GM10266 (cell line): Measurements from ENCODE around the gene IL20.
A peak's percentile ranks its signal among the peaks of the same experiment; 100 is the strongest.

Experiments used
- DNase-seq: peaks from one replicate; pipeline ENCODE4 v3.0.0; 2012; ENCODE audit errors: extremely low spot score
- TF ChIP-seq, protein P1 (sequence below): IDR thresholded peaks from 2 replicates; pipeline ENCODE4 v1.5.1; 2012; ENCODE audit warnings: mild to moderate bottlenecking, low read depth; ENCODE audit not compliant: control insufficient read depth, insufficient read depth; ENCODE audit errors: missing control alignments

IL20 gene, protein sequence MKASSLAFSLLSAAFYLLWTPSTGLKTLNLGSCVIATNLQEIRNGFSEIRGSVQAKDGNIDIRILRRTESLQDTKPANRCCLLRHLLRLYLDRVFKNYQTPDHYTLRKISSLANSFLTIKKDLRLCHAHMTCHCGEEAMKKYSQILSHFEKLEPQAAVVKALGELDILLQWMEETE

DNA sequence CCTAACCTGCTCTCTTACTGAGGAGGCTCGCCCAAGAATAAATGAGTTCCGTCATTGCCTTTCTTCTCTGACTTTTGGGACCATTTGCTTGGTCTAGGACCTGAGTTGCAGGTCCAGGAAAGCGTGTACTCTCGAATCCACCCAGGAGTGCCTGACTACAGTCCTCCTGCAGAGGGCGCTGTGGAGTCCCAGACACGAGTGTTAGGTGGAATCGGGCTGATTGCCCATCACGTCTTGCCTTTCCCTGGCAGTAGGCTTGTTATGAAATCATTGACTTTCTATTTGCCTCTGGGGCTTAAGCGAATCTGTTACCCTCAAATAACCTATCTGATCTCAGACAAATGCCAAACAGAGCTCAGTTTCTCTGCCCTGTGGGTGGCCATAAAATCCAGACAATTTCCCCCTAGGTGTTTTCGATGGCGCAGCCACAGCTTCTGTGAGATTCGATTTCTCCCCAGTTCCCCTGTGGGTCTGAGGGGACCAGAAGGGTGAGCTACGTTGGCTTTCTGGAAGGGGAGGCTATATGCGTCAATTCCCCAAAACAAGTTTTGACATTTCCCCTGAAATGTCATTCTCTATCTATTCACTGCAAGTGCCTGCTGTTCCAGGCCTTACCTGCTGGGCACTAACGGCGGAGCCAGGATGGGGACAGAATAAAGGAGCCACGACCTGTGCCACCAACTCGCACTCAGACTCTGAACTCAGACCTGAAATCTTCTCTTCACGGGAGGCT lies at the start of gene IL20:
TSS of gene IL20 (plus strand) at position 685 of the 733 bp plus-strand sequence. CDS start 230 bp downstream, outside the sequence.
- TF ChIP-seq, protein P1, sequence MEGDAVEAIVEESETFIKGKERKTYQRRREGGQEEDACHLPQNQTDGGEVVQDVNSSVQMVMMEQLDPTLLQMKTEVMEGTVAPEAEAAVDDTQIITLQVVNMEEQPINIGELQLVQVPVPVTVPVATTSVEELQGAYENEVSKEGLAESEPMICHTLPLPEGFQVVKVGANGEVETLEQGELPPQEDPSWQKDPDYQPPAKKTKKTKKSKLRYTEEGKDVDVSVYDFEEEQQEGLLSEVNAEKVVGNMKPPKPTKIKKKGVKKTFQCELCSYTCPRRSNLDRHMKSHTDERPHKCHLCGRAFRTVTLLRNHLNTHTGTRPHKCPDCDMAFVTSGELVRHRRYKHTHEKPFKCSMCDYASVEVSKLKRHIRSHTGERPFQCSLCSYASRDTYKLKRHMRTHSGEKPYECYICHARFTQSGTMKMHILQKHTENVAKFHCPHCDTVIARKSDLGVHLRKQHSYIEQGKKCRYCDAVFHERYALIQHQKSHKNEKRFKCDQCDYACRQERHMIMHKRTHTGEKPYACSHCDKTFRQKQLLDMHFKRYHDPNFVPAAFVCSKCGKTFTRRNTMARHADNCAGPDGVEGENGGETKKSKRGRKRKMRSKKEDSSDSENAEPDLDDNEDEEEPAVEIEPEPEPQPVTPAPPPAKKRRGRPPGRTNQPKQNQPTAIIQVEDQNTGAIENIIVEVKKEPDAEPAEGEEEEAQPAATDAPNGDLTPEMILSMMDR, result peak; percentile 87
- DNase-seq, result peak; percentile 71

DNA sequence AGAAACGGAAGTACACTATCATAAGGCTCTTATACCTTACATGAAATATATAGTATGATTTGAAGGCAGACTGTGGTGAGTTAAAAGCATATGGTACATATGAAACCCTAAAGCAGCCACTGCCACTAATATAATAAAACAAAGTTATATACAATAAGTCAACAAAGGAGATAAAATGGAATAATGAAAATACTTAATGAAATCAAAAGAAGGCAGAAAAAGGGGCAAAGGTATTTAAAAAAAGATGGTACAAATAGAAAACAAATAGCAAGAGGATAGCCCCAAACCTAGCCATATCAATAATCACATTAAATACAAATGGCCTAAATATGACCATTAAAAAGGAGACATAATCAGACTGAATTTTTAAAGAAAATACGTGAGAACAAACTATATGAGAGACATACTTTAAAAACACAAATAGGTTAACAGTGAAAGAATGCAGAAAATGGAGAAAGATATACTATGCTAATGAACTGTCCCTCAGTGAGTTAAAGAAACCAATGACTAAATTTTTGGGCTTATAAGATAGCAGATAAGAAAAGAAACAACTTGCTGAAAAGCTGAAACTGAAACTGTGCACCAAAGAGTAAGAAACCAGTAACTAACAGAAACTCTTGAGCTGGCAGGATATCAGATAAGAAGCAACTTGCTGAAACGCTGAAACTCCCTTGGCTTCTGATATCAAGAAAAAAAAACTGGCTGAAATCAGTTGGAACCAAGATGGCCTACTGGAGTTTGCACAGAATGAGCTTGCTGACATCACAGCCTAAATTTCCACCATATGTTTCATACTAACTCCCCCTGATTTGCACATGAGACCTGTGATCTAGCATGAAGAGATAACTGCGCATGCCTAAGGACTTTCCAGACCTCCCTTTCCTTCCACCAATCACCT lies 48.8 kb upstream of the IL20 start:
- no peak for DNase-seq
- TF ChIP-seq, protein P1, result no peak

DNA sequence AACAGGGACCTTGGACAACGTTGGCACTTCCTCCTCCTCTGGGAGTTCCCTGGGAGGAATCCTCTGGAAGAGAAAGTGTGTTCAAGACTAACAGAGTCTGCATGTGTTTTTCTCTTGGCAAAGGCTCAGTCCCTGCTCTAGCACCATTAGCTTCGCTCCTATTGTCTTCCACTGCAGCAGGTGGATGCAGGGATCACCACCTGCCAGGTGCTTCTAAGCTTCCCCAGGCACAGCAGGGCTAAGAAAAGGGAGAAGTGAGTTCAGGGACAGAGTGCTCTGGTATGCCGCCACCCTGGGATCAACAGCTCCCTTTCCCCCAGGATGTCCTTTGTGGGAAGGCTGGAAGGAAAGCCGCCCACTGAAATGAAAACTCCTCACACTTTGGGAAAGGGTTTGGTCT lies 43.9 kb upstream of the IL20 start:
- no peak for DNase-seq
- TF ChIP-seq, protein P1, result no peak

DNA sequence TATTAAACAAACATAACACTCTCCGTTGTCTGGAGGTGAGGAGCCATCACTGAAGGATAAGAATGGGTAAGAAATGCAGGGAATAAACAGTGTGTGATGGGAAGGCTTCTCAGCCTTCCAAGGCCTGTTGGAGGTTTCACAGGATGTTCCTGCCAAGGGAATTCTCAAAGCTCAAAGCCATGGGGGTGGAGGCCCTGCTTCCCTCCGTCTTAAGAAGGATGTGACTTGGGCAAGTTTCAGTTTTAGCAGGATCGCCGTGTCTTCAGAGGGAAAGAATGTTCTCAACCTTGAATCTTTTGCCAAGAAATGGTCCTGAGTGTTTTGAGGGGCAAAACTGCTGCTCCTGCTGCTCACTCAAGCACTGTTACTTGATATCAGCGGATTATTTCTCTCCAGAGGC lies 41.7 kb upstream of the IL20 start:
- no peak for DNase-seq
- TF ChIP-seq, protein P1, result no peak

DNA sequence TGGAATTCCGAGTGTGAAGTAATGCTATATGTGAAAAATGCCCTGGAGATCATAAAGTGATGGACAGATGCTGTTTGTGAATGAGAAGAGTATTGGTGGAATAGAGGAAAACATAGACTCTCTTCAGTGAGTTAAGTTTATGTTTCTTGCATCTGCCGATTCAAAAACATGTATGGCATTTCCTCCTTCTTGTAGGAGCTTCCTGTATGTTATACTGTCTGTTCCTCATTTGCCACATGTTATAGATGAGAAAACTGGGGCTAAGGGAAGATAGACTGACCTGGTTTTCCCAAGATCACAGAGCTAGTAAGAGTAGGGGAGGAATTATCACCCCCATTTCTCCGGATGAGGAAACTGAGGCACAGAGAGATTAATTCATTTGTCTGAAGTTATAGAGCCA lies 41.1 kb upstream of the IL20 start:
- TF ChIP-seq, protein P1, result no peak
- DNase-seq, result no peak

DNA sequence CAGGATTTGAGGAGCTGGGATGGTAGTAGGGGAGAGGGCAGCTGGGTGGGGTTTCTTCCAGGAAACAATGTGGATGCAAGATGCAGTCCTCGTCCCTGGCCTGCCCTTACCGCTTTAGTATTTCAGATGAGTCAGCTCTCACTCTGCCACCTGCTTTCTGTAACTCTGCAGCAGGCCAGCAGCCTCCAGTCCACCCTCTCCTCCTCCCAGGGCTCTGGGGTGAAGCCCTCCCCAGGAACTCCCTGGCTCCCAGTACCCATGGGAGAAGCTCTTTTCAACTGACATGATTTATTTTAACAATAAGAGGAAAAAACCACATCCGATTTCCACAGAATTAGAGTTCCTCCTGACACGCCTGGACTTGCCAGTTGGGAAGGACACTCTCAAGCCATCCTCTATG lies 39.0 kb upstream of the IL20 start:
- DNase-seq, result no peak
- TF ChIP-seq, protein P1, result no peak

DNA sequence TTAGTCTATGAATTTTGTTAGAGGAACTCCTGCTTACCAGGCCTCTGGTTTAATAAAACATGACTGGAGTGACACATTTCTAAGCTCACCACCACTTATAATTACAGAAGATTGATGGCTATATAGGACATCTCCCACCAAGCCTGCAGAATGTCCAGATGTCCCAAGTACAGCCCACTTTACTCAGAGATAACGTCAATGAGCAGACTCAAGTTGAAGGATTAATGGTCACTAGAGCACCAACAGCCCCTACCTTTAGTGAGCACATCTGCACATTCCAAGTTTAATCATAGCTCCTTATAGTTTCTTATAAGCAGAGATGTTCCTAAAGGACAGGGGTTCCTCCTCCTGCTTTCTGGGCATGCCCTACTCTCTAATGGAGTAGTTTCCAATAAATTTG lies 37.4 kb upstream of the IL20 start:
- no peak for DNase-seq
- TF ChIP-seq, protein P1, result no peak
